CD14-positive monocyte (primary cell): ENCODE results near the gene GPD1L. TPM values are rescaled to one million over a fixed set of nuclear protein-coding genes. Genes with fewer than 3 reads are reported as not detected.
"Not testable (repeated sequence)": the region's sequence is repeated elsewhere in the genome, so short reads cannot be mapped to it uniquely, and the experiment has no call there.

Experiments used
- DNase-seq, 3 donors: peaks; one replicate each; pipeline ENCODE4 v3.0.0-alpha.2; 2011 to 2022
- H2AFZ ChIP-seq: 2 replicates; pipeline ENCODE4 v1.6.0; 2012; ENCODE audit warnings: mild to moderate bottlenecking, low read depth, low read length, inconsistent platforms; ENCODE audit not compliant: insufficient read depth, poor library complexity, severe bottlenecking
- H3K27ac ChIP-seq, 2 donors: 1 replicate in 1 of 2; 2 replicates in 1 of 2; pipeline ENCODE4 v1.5.1; 2012 to 2013; ENCODE audit warnings: low read length in 2 of 2, control low read depth in 1 of 2, inconsistent platforms in 1 of 2, low read depth in 1 of 2, mild to moderate bottlenecking in 1 of 2
- H3K27me3 ChIP-seq, 2 donors: one replicate each; pipeline versions ENCODE4 v1.6.0 to v1.6.1; 2011 to 2013; ENCODE audit warnings: low read length in 2 of 2; ENCODE audit not compliant: control insufficient read depth in 2 of 2, insufficient read depth in 2 of 2
- H3K36me3 ChIP-seq, 2 donors: replicated peaks in 1 of 2; 1 replicate in 1 of 2; 2 replicates in 1 of 2; pipeline versions ENCODE4 v1.5.1 to v1.6.1; 2012 to 2013; ENCODE audit warnings: low read length in 2 of 2, control low read depth in 1 of 2, inconsistent platforms in 1 of 2, mild to moderate bottlenecking in 1 of 2; ENCODE audit not compliant: insufficient read depth in 2 of 2, control insufficient read depth in 1 of 2
- H3K4me1 ChIP-seq, 2 donors: 1 replicate in 1 of 2; 2 replicates in 1 of 2; pipeline versions ENCODE4 v1.5.1 to v1.6.1; 2012 to 2013; ENCODE audit warnings: low read length in 2 of 2, control low read depth in 1 of 2, inconsistent platforms in 1 of 2, mild to moderate bottlenecking in 1 of 2, moderate library complexity in 1 of 2; ENCODE audit not compliant: insufficient read depth in 2 of 2, control insufficient read depth in 1 of 2
- H3K4me2 ChIP-seq: replicated peaks from 2 replicates; pipeline ENCODE3; 2012; ENCODE audit warnings: low read length, moderate library complexity, mild to moderate bottlenecking; ENCODE audit not compliant: poor library complexity, severe bottlenecking; ENCODE audit errors: extremely low read depth
- H3K4me3 ChIP-seq, 3 experiments: fragments of 200-600 bp in 1 of 3; sonication (generic) in 1 of 3; replicated peaks in 1 of 3; 1 replicate in 2 of 3; 2 replicates in 1 of 3; pipeline ENCODE4 v1.5.1; 2011 to 2013; ENCODE audit warnings: low read length in 3 of 3, mild to moderate bottlenecking in 3 of 3, control low read depth in 2 of 3, low read depth in 2 of 3, inconsistent platforms in 1 of 3, moderate library complexity in 1 of 3
- H3K79me2 ChIP-seq: 2 replicates; pipeline ENCODE4 v1.6.0; 2012; ENCODE audit warnings: mild to moderate bottlenecking, control low read depth, inconsistent platforms, low read length, moderate library complexity; ENCODE audit not compliant: insufficient read depth
- H3K9ac ChIP-seq: 2 replicates; pipeline ENCODE4 v1.6.0; 2017; ENCODE audit warnings: low read length, mild to moderate bottlenecking; ENCODE audit not compliant: insufficient read depth, poor library complexity, severe bottlenecking
- H3K9me3 ChIP-seq, 2 donors: replicated peaks in 1 of 2; 1 replicate in 1 of 2; 2 replicates in 1 of 2; pipeline versions ENCODE4 v1.5.1 to v1.6.1; 2012 to 2013; ENCODE audit warnings: low read length in 2 of 2, control low read depth in 1 of 2; ENCODE audit not compliant: control insufficient read depth in 1 of 2, insufficient read depth in 1 of 2
- H4K20me1 ChIP-seq: 2 replicates; pipeline ENCODE4 v1.6.0; 2012; ENCODE audit warnings: mild to moderate bottlenecking, low read length, control low read depth, moderate library complexity; ENCODE audit not compliant: insufficient read depth
- H3K27ac Mint-ChIP-seq, 7 donors: one replicate each; pipeline ENCODE4 v1.8.0; 2020; ENCODE audit warnings: mild to moderate bottlenecking in 7 of 7, mixed read lengths in 7 of 7, moderate library complexity in 6 of 7, inconsistent platforms in 2 of 7
- H3K27me3 Mint-ChIP-seq, 3 donors: one replicate each; pipeline ENCODE4 v1.8.0; 2021 to 2022; ENCODE audit warnings: low read depth in 3 of 3, mild to moderate bottlenecking in 3 of 3, mixed read lengths in 3 of 3, moderate library complexity in 3 of 3, inconsistent platforms in 1 of 3
- H3K36me3 Mint-ChIP-seq, 2 donors: one replicate each; pipeline ENCODE4 v1.8.0; 2020; ENCODE audit warnings: mixed read lengths in 2 of 2, inconsistent platforms in 1 of 2, mild to moderate bottlenecking in 1 of 2
- H3K4me1 Mint-ChIP-seq: one replicate; pipeline ENCODE4 v1.8.0; 2020; ENCODE audit warnings: mild to moderate bottlenecking, mixed read lengths
- H3K4me3 Mint-ChIP-seq, 2 donors: one replicate each; pipeline ENCODE4 v1.8.0; 2020; ENCODE audit warnings: mild to moderate bottlenecking in 2 of 2, mixed read lengths in 2 of 2, moderate library complexity in 1 of 2
- H3K9me3 Mint-ChIP-seq, 7 donors: one replicate each; pipeline ENCODE4 v1.8.0; 2020 to 2022; ENCODE audit warnings: mixed read lengths in 7 of 7, mild to moderate bottlenecking in 6 of 7, moderate library complexity in 6 of 7, inconsistent platforms in 2 of 7
- CTCF ChIP-seq: fragments of 200-600 bp; IDR thresholded peaks from one replicate; pipeline ENCODE4 v1.8.0; 2022; ENCODE audit warnings: antibody characterized with exemption, mild to moderate bottlenecking
- WGBS: methylation state at CpG from one replicate; pipeline ENCODE4 v1.1.5; 2013; ENCODE audit warnings: missing lambda C conversion rate; ENCODE audit not compliant: insufficient coverage; 5-methylcytosine and 5-hydroxymethylcytosine counted together
- intact Hi-C, 2 donors: fragments of 100-400 bp; cut with micrococcal nuclease; formaldehyde crosslinking; loops; one replicate each; pipeline versions ENCODE4 v1.15.0 to v1.15.1; 2023
- polyA plus RNA-seq, 3 donors: library from polyadenylated mRNA; depleted of rRNA in 1 of 3; unstranded in 2 of 3; stranded (reverse) in 1 of 3; fragments of 300-500 nt in 2 of 3; fragments of >200 nt in 1 of 3; fragmentation: Illumina TruSeq in 2 of 3; gene quantifications; 1 replicate in 2 of 3; 2 replicates in 1 of 3; pipeline ENCODE4 v1.2.3, GENCODE V29; 2012 to 2021

GPD1L gene
- polyA plus RNA-seq, 3 donors, result 4.9 to 11.8 (median 10.2) TPM

- Histone ChIP-seq H3K79me2 (no peaks in the 10 kb centered on the region), H3K27me3 (no peaks in the 10 kb centered on the region), H3K9ac (no peak overlapping the region), H3K4me3 (no peak overlapping the region), H2AFZ (no peak overlapping the region), H3K27ac (no peak overlapping the region), H4K20me1 (no peaks in the 10 kb centered on the region), H3K36me3 (no peaks in the 10 kb centered on the region), H3K9me3 (no peaks in the 10 kb centered on the region), H3K4me1 (no peaks in the 10 kb centered on the region), H3K4me2 (no peak overlapping the region)
- no CpG with 5 or more reads among the region's 4 CpGs for WGBS
- Mint-ChIP-seq H3K4me1 (no peaks in the 10 kb centered on the region), H3K27me3 (peaks cover 0 to 4% (median 1%) of the 10 kb centered on the region in 3 donors), H3K27ac (no peak overlapping the region), H3K4me3 (no peak overlapping the region), H3K36me3 (no peaks in the 10 kb centered on the region), H3K9me3 (peaks cover 0 to 4% (median 0%) of the 10 kb centered on the region in 7 donors)
- intact Hi-C loops, result no loop called here
- DNase-seq, result no peak
- TF ChIP-seq CTCF, result no peak
These were observed 43.4 kb upstream of the GPD1L start for GRCh38 chr3:32062950-32063582.

GRCh38 chr3:32066686-32067085 lies 39.7 kb upstream of the GPD1L start:
- TF ChIP-seq CTCF, result no peak
- H3K4me3 Mint-ChIP-seq, result no peak overlapping the region
- Histone ChIP-seq H2AFZ (no peak overlapping the region), H3K27ac (no peak overlapping the region), H3K4me1 (no peaks in the 10 kb centered on the region), H3K4me2 (no peak overlapping the region), H3K79me2 (no peaks in the 10 kb centered on the region), H3K27me3 (no peaks in the 10 kb centered on the region), H4K20me1 (no peaks in the 10 kb centered on the region), H3K9me3 (no peaks in the 10 kb centered on the region), H3K36me3 (no peaks in the 10 kb centered on the region), H3K9ac (no peak overlapping the region), H3K4me3 (no peak overlapping the region)
- intact Hi-C loops, result no loop called here
- no peak overlapping the region for H3K27ac Mint-ChIP-seq
- H3K27me3 Mint-ChIP-seq, result peaks cover 0 to 4% (median 4%) of the 10 kb centered on the region in 3 donors
- no peaks in the 10 kb centered on the region for H3K36me3 Mint-ChIP-seq
- H3K4me1 Mint-ChIP-seq, result no peaks in the 10 kb centered on the region
- DNase-seq, result no peak
- H3K9me3 Mint-ChIP-seq, result peaks cover 0 to 6% (median 5%) of the 10 kb centered on the region in 7 donors
- no CpG with 5 or more reads among the region's 2 CpGs for WGBS

- WGBS, result 100% methylated on average over 1 of the region's 7 CpGs
- H3K27me3 Mint-ChIP-seq, H3K4me2 ChIP-seq, H3K9ac ChIP-seq, H3K27ac ChIP-seq, H3K9me3 ChIP-seq, H3K79me2 ChIP-seq, H3K36me3 ChIP-seq, intact Hi-C loops, H3K4me1 ChIP-seq, H3K4me3 Mint-ChIP-seq, H4K20me1 ChIP-seq, H3K27ac Mint-ChIP-seq, H2AFZ ChIP-seq, H3K4me1 Mint-ChIP-seq, DNase-seq, H3K4me3 ChIP-seq, H3K36me3 Mint-ChIP-seq, H3K27me3 ChIP-seq, H3K9me3 Mint-ChIP-seq: not testable (repeated sequence)
These were observed 32.2 kb upstream of the GPD1L start for GRCh38 chr3:32074194-32074593.
